ENCODE measurements around the gene SYT4. TPM values are rescaled to one million over a fixed set of nuclear protein-coding genes. Genes with fewer than 3 reads are reported as not detected.

Gene SYT4
- total and polyA plus RNA-seq, 9 of the 15 experiments (the other 6 are each of a cell fraction or from before 2014, with no cell fraction given): not detected

GRCh38 chr18:43314941-43315340 lies 37.7 kb upstream of the SYT4 start:
- TF ChIP-seq, protein P1, sequence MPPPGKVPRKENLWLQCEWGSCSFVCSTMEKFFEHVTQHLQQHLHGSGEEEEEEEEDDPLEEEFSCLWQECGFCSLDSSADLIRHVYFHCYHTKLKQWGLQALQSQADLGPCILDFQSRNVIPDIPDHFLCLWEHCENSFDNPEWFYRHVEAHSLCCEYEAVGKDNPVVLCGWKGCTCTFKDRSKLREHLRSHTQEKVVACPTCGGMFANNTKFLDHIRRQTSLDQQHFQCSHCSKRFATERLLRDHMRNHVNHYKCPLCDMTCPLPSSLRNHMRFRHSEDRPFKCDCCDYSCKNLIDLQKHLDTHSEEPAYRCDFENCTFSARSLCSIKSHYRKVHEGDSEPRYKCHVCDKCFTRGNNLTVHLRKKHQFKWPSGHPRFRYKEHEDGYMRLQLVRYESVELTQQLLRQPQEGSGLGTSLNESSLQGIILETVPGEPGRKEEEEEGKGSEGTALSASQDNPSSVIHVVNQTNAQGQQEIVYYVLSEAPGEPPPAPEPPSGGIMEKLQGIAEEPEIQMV (tag; conservative IDR thresholded peaks at IDR 0.05; ENCODE audit: low read depth): no peak
- no peak for TF ChIP-seq CHD2 (IDR thresholded peaks at IDR 0.05; ENCODE audit: low read depth, low read length)
- TF ChIP-seq, protein P2, sequence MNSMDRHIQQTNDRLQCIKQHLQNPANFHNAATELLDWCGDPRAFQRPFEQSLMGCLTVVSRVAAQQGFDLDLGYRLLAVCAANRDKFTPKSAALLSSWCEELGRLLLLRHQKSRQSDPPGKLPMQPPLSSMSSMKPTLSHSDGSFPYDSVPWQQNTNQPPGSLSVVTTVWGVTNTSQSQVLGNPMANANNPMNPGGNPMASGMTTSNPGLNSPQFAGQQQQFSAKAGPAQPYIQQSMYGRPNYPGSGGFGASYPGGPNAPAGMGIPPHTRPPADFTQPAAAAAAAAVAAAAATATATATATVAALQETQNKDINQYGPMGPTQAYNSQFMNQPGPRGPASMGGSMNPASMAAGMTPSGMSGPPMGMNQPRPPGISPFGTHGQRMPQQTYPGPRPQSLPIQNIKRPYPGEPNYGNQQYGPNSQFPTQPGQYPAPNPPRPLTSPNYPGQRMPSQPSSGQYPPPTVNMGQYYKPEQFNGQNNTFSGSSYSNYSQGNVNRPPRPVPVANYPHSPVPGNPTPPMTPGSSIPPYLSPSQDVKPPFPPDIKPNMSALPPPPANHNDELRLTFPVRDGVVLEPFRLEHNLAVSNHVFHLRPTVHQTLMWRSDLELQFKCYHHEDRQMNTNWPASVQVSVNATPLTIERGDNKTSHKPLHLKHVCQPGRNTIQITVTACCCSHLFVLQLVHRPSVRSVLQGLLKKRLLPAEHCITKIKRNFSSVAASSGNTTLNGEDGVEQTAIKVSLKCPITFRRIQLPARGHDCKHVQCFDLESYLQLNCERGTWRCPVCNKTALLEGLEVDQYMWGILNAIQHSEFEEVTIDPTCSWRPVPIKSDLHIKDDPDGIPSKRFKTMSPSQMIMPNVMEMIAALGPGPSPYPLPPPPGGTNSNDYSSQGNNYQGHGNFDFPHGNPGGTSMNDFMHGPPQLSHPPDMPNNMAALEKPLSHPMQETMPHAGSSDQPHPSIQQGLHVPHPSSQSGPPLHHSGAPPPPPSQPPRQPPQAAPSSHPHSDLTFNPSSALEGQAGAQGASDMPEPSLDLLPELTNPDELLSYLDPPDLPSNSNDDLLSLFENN (IDR thresholded peaks at IDR 0.05; ENCODE audit: low read depth in 2 of 2, low read length in 2 of 2): no peak
- no peak for TF ChIP-seq U2AF2 (optimal IDR thresholded peaks at IDR 0.05; ENCODE audit: low read depth, low read length)
- TF ChIP-seq ESRRB (CRISPR knock-in tag; IDR thresholded peaks at IDR 0.05; ENCODE audit: borderline replicate concordance): no peak
- no peak for TF ChIP-seq YBX1 (IDR thresholded peaks at IDR 0.05)
- TF ChIP-seq ZNF717 (CRISPR knock-in tag; IDR thresholded peaks at IDR 0.05): no peak
- TF ChIP-seq ZFX (CRISPR knock-in tag; IDR thresholded peaks at IDR 0.05): no peak
- no peak for TF ChIP-seq PHTF2 (CRISPR knock-in tag; IDR thresholded peaks at IDR 0.05)
- TF ChIP-seq GTF2E2 (tag; IDR thresholded peaks at IDR 0.05): no peak
- TF ChIP-seq TCF7L2 (IDR thresholded peaks at IDR 0.05; ENCODE audit: low read depth, low read length): no peak
- TF ChIP-seq PHB2 (IDR thresholded peaks at IDR 0.05; ENCODE audit: low read depth): no peak
- no peak for TF ChIP-seq SAFB (IDR thresholded peaks at IDR 0.05; ENCODE audit: borderline replicate concordance, low read depth, low read length)
- TF ChIP-seq POLR2G (IDR thresholded peaks at IDR 0.05; ENCODE audit: low read depth, low read length): no peak
- TF ChIP-seq BDP1 (IDR thresholded peaks at IDR 0.05; ENCODE audit: insufficient read depth, insufficient read length): no peak
- TF ChIP-seq MAFG (tag; conservative IDR thresholded peaks at IDR 0.05): no peak
- no peak for TF ChIP-seq HNRNPL (IDR thresholded peaks at IDR 0.05; ENCODE audit: low read depth, low read length)
- in situ Hi-C loops (cut with MboI) (no loop called here), intact Hi-C loops (cut with micrococcal nuclease) (no loop called here)
- no peaks in the 10 kb centered on the region for H3K36me3 ChIP-seq (ENCODE audit: control insufficient read depth, insufficient read depth, low read length)
- no peaks in the 10 kb centered on the region for H3K79me2 ChIP-seq (ENCODE audit: control insufficient read depth, insufficient read depth, low read length)
- 4% methylated on average over 3 of the region's 3 CpGs for WGBS (ENCODE audit: insufficient coverage, low coverage, missing lambda C conversion rate)
- ATAC-seq: no peak
- no peaks in the 10 kb centered on the region for H3K4me1 ChIP-seq (replicated peaks in 1 of 2; ENCODE audit: control insufficient read depth in 2 of 2, insufficient read depth in 2 of 2, low read length in 2 of 2)
- no peak overlapping the region for H3K4me3 ChIP-seq
- H3K27ac ChIP-seq (ENCODE audit: extremely low read depth, low read depth, low read length): no peak overlapping the region
- no peak overlapping the region for H2AFZ ChIP-seq (ENCODE audit: low read depth, low read length)
- H3K27me3 ChIP-seq (ENCODE audit: control insufficient read depth in 2 of 2, insufficient read depth in 2 of 2, low read length in 2 of 2): no peaks in the 10 kb centered on the region
- H4K20me1 ChIP-seq (replicated peaks; ENCODE audit: control insufficient read depth, insufficient read depth, low read length): no peaks in the 10 kb centered on the region
- DNase-seq (ENCODE audit: extremely low read depth in 1 of 4, low spot score in 3 of 4): no peak
- no peak overlapping the region for H3K4me2 ChIP-seq (ENCODE audit: insufficient read depth, low read length)
- ChIA-PET POLR2A (no interaction called here), CTCF (ENCODE audit: low intra/inter-chr PET ratio) (no interaction called here)
- no TSS peak for BruUV-seq (replicated peaks)
- H3K9me3 ChIP-seq (replicated peaks; ENCODE audit: control insufficient read depth, insufficient read depth, low read depth, low read length): no peaks in the 10 kb centered on the region
- H3K9ac ChIP-seq (ENCODE audit: insufficient read depth in 1 of 2, low read depth in 2 of 2, low read length in 2 of 2): no peak overlapping the region
- no peaks in the 10 kb centered on the region for H3K9me1 ChIP-seq (ENCODE audit: control insufficient read depth, insufficient read depth, low read length)
- FAIRE-seq: no peak
